ENCODE measurements around the gene PARVB.

GRCh38 chr22:44194569-44194968, 170.5 kb downstream of the PARVB start:
- TF ChIP-seq POLR2A (IDR thresholded peaks at IDR 0.05; ENCODE audit: low read length): no peak
- TF ChIP-seq GATA1 (IDR thresholded peaks at IDR 0.05; ENCODE audit: low read depth, low read length): no peak

Data from erythroblast (primary cell).